ENCODE data around the gene LYST. TPM values are rescaled to one million over a fixed set of nuclear protein-coding genes. Genes with fewer than 3 reads are reported as not detected.

LYST gene
- total RNA-seq, 2 donors from 2014 or later = 10.7 to 16.2 TPM

- ATAC-seq = peak in 1 of 2 donors; percentile 47
- intact Hi-C loops (cut with DNase I) = no loop called here
- DNase-seq = no peak
Measured at GRCh38 chr1:235892734-235893413, 26.2 kb upstream of the LYST start.

- ATAC-seq (no peak), DNase-seq (no peak)
- intact Hi-C loops (cut with DNase I) = no loop called here
Measured at GRCh38 chr1:235892202-235892601, 25.5 kb upstream of the LYST start.

GRCh38 chr1:235888119-235888643, 21.5 kb upstream of the LYST start:
- DNase-seq (no peak), ATAC-seq (no peak)
- intact Hi-C loops (cut with DNase I) = no loop called here

GRCh38 chr1:235887676-235888075, 21.0 kb upstream of the LYST start:
- DNase-seq = no peak
- intact Hi-C loops (cut with DNase I) = no loop called here
- no peak for ATAC-seq

- ATAC-seq (no peak), DNase-seq (no peak)
- intact Hi-C loops (cut with DNase I) = no loop called here
Measured at GRCh38 chr1:235885655-235886262, 19.1 kb upstream of the LYST start.

- intact Hi-C loops (cut with DNase I) = no loop called here
- ATAC-seq (peak; percentile 82 to 88), DNase-seq (peak; percentile 85)
Measured at GRCh38 chr1:235883261-235883927, 16.7 kb upstream of the LYST start.

- intact Hi-C loops (cut with DNase I) = no loop called here
- peak in 1 of 2 donors; percentile 25 for ATAC-seq
- DNase-seq = no peak
Measured at GRCh38 chr1:235882816-235883215, 16.1 kb upstream of the LYST start.

- DNase-seq (no peak), ATAC-seq (no peak)
- intact Hi-C loops (cut with DNase I) = no loop called here
Measured at GRCh38 chr1:235881930-235882700, 15.4 kb upstream of the LYST start.

- intact Hi-C loops (cut with DNase I) = no loop called here
- ATAC-seq (peak; percentile 56 to 62), DNase-seq (no peak)
Measured at GRCh38 chr1:235878082-235878811, 11.5 kb upstream of the LYST start.

GRCh38 chr1:235876402-235876841, 9.7 kb upstream of the LYST start:
- intact Hi-C loops (cut with DNase I) = no loop called here
- ATAC-seq (no peak), DNase-seq (no peak)

- DNase-seq (no peak), ATAC-seq (no peak)
- intact Hi-C loops (cut with DNase I) = no loop called here
Measured at GRCh38 chr1:235875036-235875597, 8.4 kb upstream of the LYST start.

GRCh38 chr1:235874261-235874660, 7.6 kb upstream of the LYST start:
- ATAC-seq (no peak), DNase-seq (no peak)
- intact Hi-C loops (cut with DNase I) = no loop called here

GRCh38 chr1:235873571-235873970, 6.9 kb upstream of the LYST start:
- intact Hi-C loops (cut with DNase I) = no loop called here
- ATAC-seq = no peak

GRCh38 chr1:235873045-235873444, 6.3 kb upstream of the LYST start:
- DNase-seq (no peak), ATAC-seq (no peak)
- intact Hi-C loops (cut with DNase I) = no loop called here

More at GRCh38 chr1:235873571-235873970, 6.9 kb upstream of the LYST start:
- no peak for DNase-seq

- intact Hi-C loops (cut with DNase I) = no loop called here
- DNase-seq = no peak
- ATAC-seq = no peak
Measured at GRCh38 chr1:235872270-235872669, 5.6 kb upstream of the LYST start.

- intact Hi-C loops (cut with DNase I) = loop anchor here in 1 of 2 donors (5.0 kb wide), 1 partner anchor 104 kb away; no protein-coding TSS in a partner anchor
- ATAC-seq (no peak), DNase-seq (no peak)
Measured at GRCh38 chr1:235867903-235868469, 1.3 kb upstream of the LYST start.

GRCh38 chr1:235866913-235867845, 473 bp upstream of the LYST start:
- intact Hi-C loops (cut with DNase I) = loop anchor here in 1 of 2 donors (5.0 kb wide), 1 partner anchor 105 kb away; no protein-coding TSS in a partner anchor
- ATAC-seq = peak; percentile 98
- DNase-seq = peak; percentile 95

Data from left cardiac atrium (tissue), 4 donors.